SU-DHL-6 (cell line): ENCODE data around the gene EIF4E1B.

ENCODE experiments used
- H2AFZ ChIP-seq: fragments of 200-600 bp; sonication (generic); 2 replicates; pipeline ENCODE4 v1.6.1; 2014; ENCODE audit warnings: low read depth, mild to moderate bottlenecking, moderate library complexity, mixed read lengths, antibody characterized with exemption, low read length; ENCODE audit not compliant: severe bottlenecking
- H3F3A ChIP-seq: fragments of 200-600 bp; shearing (Covaris generic); 2 replicates; pipeline ENCODE4 v1.6.0; 2016; ENCODE audit warnings: antibody characterized with exemption, mild to moderate bottlenecking; ENCODE audit not compliant: insufficient read depth
- H3K27ac ChIP-seq: fragments of 200-600 bp; sonication (generic); 2 replicates; pipeline ENCODE4 v1.5.1; 2016; ENCODE audit warnings: low read depth, mild to moderate bottlenecking, low read length, moderate library complexity, mixed read lengths
- H3K27me3 ChIP-seq: fragments of 200-600 bp; sonication (generic), shearing (Covaris generic); 2 replicates; pipeline ENCODE4 v1.6.0; 2014; ENCODE audit warnings: mild to moderate bottlenecking, low read length
- H3K36me3 ChIP-seq: fragments of 200-600 bp; sonication (generic); 2 replicates; pipeline ENCODE4 v1.6.1; 2014; ENCODE audit warnings: mild to moderate bottlenecking, low read length, mixed read lengths
- H3K4me2 ChIP-seq: fragments of 300-600, 200-600 bp; shearing (Covaris generic), sonication (generic); 2 replicates; pipeline ENCODE4 v1.6.0; 2014; ENCODE audit warnings: low read length, low read depth, mild to moderate bottlenecking; ENCODE audit not compliant: poor library complexity, severe bottlenecking
- H3K4me3 ChIP-seq: fragments of 200-600 bp; sonication (generic); 2 replicates; pipeline ENCODE4 v1.5.1; 2014; ENCODE audit warnings: antibody characterized with exemption, low read length, mild to moderate bottlenecking, mixed read lengths; ENCODE audit not compliant: insufficient read depth, poor library complexity, severe bottlenecking
- H3K79me2 ChIP-seq: fragments of 200-600 bp; sonication (generic); 2 replicates; pipeline ENCODE4 v1.6.1; 2014; ENCODE audit warnings: mild to moderate bottlenecking, low read length, moderate library complexity; ENCODE audit not compliant: insufficient read depth
- H3K9ac ChIP-seq: fragments of 200-600 bp; sonication (generic); 2 replicates; pipeline ENCODE4 v1.7.0; 2014; ENCODE audit warnings: mild to moderate bottlenecking, low read length
- H3K9me2 ChIP-seq: fragments of 200-600 bp; sonication (generic); replicated peaks from 2 replicates; pipeline ENCODE4 v1.6.1; 2014; ENCODE audit warnings: low read length; ENCODE audit not compliant: insufficient read depth
- H3K9me3 ChIP-seq: fragments of 200-600 bp; sonication (generic); 2 replicates; pipeline ENCODE4 v1.6.1; 2014; ENCODE audit warnings: low read length, mixed read lengths; ENCODE audit not compliant: insufficient read depth
- H4K20me1 ChIP-seq: fragments of 200-600 bp; sonication (generic); 2 replicates; pipeline ENCODE4 v1.6.1; 2014; ENCODE audit warnings: low read depth, mild to moderate bottlenecking, antibody characterized with exemption, low read length, moderate library complexity, mixed read lengths
- CTCF ChIP-seq: fragments of 200-600 bp; sonication (generic); IDR thresholded peaks from one replicate; pipeline ENCODE4 v1.5.1; 2017; ENCODE audit warnings: antibody characterized with exemption, mild to moderate bottlenecking, low read length, moderate library complexity; ENCODE audit not compliant: insufficient read depth, poor library complexity, severe bottlenecking
- EZH2phosphoT487 ChIP-seq: fragments of 200-600 bp; sonication (generic), shearing (Covaris generic); conservative IDR thresholded peaks from 2 replicates; pipeline ENCODE4 v1.6.1; 2018; ENCODE audit warnings: mild to moderate bottlenecking, antibody characterized with exemption, low read length, moderate library complexity, mixed read lengths

The EIF4E1B gene, protein sequence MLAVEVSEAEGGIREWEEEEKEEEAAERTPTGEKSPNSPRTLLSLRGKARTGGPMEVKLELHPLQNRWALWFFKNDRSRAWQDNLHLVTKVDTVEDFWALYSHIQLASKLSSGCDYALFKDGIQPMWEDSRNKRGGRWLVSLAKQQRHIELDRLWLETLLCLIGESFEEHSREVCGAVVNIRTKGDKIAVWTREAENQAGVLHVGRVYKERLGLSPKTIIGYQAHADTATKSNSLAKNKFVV

GRCh38 chr5:176629853-176630680 is at the start of gene EIF4E1B, which contains the start of gene SNCB:
TSS of gene EIF4E1B (plus strand) at chr5:176630675. CDS start at chr5:176642788, 12,113 bp downstream.
TSS of gene SNCB (minus strand) at chr5:176630534. CDS start at chr5:176629654, 880 bp downstream.
- H3K9me2 ChIP-seq: no peaks in the 10 kb centered on the region
- H3K27me3 ChIP-seq: no peaks in the 10 kb centered on the region
- H3K9ac ChIP-seq: no peak within 1 kb of the TSS
- no peaks in the 10 kb centered on the region for H3K36me3 ChIP-seq
- H2AFZ ChIP-seq: no peak within 1 kb of the TSS
- no peak for TF ChIP-seq CTCF
- no peak for TF ChIP-seq EZH2phosphoT487
- H3K79me2 ChIP-seq: no peaks in the 10 kb centered on the region
- H3K9me3 ChIP-seq: no peaks in the 10 kb centered on the region
- H3K4me3 ChIP-seq: no peak within 1 kb of the TSS
- no peak within 1 kb of the TSS for H3K27ac ChIP-seq
- H3F3A ChIP-seq: no peaks in the 10 kb centered on the region
- H4K20me1 ChIP-seq: no peaks in the 10 kb centered on the region
- peak within 1 kb of the TSS; percentile 31 for H3K4me2 ChIP-seq

DNA sequence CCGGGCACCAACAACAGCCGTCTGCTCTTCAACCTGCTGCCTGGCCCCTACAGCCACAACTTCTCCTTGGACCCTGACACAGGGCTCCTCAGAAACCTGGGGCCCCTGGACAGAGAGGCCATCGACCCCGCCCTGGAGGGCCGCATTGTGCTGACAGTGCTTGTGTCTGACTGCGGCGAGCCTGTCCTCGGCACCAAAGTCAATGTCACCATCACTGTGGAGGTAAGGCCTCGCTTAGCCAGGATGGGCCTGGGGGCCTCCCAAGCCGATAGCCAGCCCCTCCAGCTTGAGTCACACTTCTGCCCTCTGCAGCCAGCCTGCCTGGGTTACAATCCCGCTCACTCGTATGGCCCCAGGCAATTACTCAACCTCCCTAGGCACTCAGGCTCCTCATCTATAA is 49.1 kb upstream of the EIF4E1B start:
- Histone ChIP-seq H4K20me1 (no peaks in the 10 kb centered on the region), H2AFZ (no peak overlapping the region), H3K4me2 (no peak overlapping the region), H3K27me3 (no peaks in the 10 kb centered on the region), H3K9me3 (peaks cover 11% of the 10 kb centered on the region), H3K4me3 (no peak overlapping the region), H3K36me3 (no peaks in the 10 kb centered on the region), H3K9ac (no peak overlapping the region), H3K27ac (no peak overlapping the region), H3F3A (no peaks in the 10 kb centered on the region), H3K9me2 (no peaks in the 10 kb centered on the region), H3K79me2 (no peaks in the 10 kb centered on the region)
- TF ChIP-seq EZH2phosphoT487 (no peak), CTCF (no peak)

- TF ChIP-seq EZH2phosphoT487 (no peak), CTCF (no peak)
- no peak overlapping the region for H3K4me2 ChIP-seq
- H3F3A ChIP-seq: no peaks in the 10 kb centered on the region
- no peaks in the 10 kb centered on the region for H3K27me3 ChIP-seq
- no peak overlapping the region for H3K4me3 ChIP-seq
- no peaks in the 10 kb centered on the region for H3K79me2 ChIP-seq
- H3K9me3 ChIP-seq: peaks cover 11% of the 10 kb centered on the region
- no peaks in the 10 kb centered on the region for H3K36me3 ChIP-seq
- H4K20me1 ChIP-seq: no peaks in the 10 kb centered on the region
- H3K9me2 ChIP-seq: no peaks in the 10 kb centered on the region
- H2AFZ ChIP-seq: no peak overlapping the region
- H3K9ac ChIP-seq: no peak overlapping the region
- no peak overlapping the region for H3K27ac ChIP-seq
These were observed 47.4 kb upstream of the EIF4E1B start for GRCh38 chr5:176583076-176583475.
